Esophagus squamous epithelium (tissue), 4 donors: ENCODE data around the gene MUCL3.

Experiments used
- POLR2A ChIP-seq, 4 donors: fragments of 450-650 bp; IDR thresholded peaks; one replicate each; pipeline ENCODE4 v1.6.1; 2017; ENCODE audit warnings: antibody characterized with exemption in 4 of 4, mild to moderate bottlenecking in 4 of 4, moderate library complexity in 3 of 4
- TF ChIP-seq, protein P1 (sequence below), 6 experiments: fragments of 450-650 bp in 4 of 6; fragments of 200-600 bp in 2 of 6; sonication (generic) in 2 of 6; IDR thresholded peaks; one replicate each; pipeline ENCODE4 v1.5.1; 2016 to 2019; ENCODE audit warnings: antibody characterized with exemption in 6 of 6, mild to moderate bottlenecking in 4 of 6, moderate library complexity in 4 of 6

DNA sequence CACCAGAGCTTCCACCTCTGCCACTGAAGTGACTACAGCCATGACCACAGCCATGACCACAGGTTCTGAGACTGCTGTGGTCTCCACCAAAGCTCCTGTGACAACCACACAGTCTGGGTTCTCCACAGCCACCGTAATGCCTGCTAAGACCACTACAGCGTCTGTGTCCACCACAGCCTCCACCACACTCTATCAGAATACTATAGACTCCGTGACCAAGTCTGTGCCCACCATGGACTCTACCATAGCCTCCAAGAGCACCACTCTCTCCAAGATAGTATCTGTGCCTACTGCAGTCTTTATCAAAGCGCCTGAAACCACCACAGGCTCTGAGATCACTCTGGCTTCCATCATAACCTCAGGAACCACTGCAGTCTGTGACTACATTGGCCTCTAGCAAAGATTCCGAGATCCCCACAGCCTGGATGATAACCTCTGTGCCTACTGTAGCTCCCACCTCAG lies 24.4 kb downstream of the MUCL3 start:
- TF ChIP-seq, protein P1, sequence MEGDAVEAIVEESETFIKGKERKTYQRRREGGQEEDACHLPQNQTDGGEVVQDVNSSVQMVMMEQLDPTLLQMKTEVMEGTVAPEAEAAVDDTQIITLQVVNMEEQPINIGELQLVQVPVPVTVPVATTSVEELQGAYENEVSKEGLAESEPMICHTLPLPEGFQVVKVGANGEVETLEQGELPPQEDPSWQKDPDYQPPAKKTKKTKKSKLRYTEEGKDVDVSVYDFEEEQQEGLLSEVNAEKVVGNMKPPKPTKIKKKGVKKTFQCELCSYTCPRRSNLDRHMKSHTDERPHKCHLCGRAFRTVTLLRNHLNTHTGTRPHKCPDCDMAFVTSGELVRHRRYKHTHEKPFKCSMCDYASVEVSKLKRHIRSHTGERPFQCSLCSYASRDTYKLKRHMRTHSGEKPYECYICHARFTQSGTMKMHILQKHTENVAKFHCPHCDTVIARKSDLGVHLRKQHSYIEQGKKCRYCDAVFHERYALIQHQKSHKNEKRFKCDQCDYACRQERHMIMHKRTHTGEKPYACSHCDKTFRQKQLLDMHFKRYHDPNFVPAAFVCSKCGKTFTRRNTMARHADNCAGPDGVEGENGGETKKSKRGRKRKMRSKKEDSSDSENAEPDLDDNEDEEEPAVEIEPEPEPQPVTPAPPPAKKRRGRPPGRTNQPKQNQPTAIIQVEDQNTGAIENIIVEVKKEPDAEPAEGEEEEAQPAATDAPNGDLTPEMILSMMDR (IDR thresholded peaks at IDR 0.05): no peak
- no peak for TF ChIP-seq POLR2A (IDR thresholded peaks at IDR 0.05)
